DND-41 (cell line): ENCODE measurements around the gene DGKI.

Source experiments
- EZH2 ChIP-seq: IDR thresholded peaks from 3 replicates; pipeline ENCODE4 v1.6.1; 2012; ENCODE audit warnings: borderline replicate concordance, low read depth, mild to moderate bottlenecking, moderate library complexity, low read length, inconsistent platforms; ENCODE audit not compliant: severe bottlenecking
- TF ChIP-seq, protein P1 (sequence below): IDR thresholded peaks from 2 replicates; pipeline ENCODE4 v1.5.1; 2012; ENCODE audit warnings: borderline replicate concordance, low read length, moderate library complexity, mild to moderate bottlenecking; ENCODE audit not compliant: poor library complexity, severe bottlenecking; ENCODE audit errors: extremely low read depth

DNA sequence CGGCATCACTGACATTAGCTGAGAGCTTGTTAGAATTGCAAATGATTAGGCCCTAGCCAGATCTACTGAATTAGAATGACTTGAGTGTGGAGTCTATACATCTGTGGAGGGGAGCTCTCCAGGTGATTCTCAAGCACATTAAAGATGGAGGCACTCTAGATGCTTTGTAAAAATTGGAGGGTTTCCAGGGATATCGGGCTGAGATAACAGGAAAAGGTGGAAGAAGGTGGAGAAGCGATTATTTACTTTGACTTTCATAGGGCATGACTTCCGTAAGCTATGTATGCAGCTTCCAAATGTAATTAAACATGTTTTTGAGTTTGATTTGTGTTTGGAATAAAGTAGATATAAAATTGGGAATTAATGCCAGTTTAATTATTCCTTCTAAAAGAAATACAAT is 268.2 kb downstream of the DGKI start:
- TF ChIP-seq, protein P1, sequence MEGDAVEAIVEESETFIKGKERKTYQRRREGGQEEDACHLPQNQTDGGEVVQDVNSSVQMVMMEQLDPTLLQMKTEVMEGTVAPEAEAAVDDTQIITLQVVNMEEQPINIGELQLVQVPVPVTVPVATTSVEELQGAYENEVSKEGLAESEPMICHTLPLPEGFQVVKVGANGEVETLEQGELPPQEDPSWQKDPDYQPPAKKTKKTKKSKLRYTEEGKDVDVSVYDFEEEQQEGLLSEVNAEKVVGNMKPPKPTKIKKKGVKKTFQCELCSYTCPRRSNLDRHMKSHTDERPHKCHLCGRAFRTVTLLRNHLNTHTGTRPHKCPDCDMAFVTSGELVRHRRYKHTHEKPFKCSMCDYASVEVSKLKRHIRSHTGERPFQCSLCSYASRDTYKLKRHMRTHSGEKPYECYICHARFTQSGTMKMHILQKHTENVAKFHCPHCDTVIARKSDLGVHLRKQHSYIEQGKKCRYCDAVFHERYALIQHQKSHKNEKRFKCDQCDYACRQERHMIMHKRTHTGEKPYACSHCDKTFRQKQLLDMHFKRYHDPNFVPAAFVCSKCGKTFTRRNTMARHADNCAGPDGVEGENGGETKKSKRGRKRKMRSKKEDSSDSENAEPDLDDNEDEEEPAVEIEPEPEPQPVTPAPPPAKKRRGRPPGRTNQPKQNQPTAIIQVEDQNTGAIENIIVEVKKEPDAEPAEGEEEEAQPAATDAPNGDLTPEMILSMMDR = no peak
- no peak for TF ChIP-seq EZH2
